ENCODE measurements around the gene UBE2S.

UBE2S gene

GRCh38 chr19:55444646-55445045 lies 37.1 kb upstream of the UBE2S start:
- no peak for TF ChIP-seq CTCF (IDR thresholded peaks at IDR 0.05; ENCODE audit: insufficient read depth, low read length, missing control alignments)
- POLR2A ChIA-PET = no interaction called here
- no peak for DNase-seq (ENCODE audit: low read depth, low spot score)

GRCh38 chr19:55443824-55444480 lies 36.4 kb upstream of the UBE2S start:
- no peak for DNase-seq (ENCODE audit: low read depth, low spot score)
- POLR2A ChIA-PET = no interaction called here
- CTCF ChIA-PET = interaction anchor here (0.6 to 2.4 kb wide), 3 partner anchors 10 to 303 kb away, joined by 3 to 11 read pairs (median 5); no protein-coding TSS in a partner anchor
- TF ChIP-seq CTCF (IDR thresholded peaks at IDR 0.05; ENCODE audit: insufficient read depth, low read length, missing control alignments) = no peak
- no peak overlapping the region for H3K4me3 ChIP-seq (ENCODE audit: low read depth, low read length)

More at GRCh38 chr19:55444646-55445045, 37.1 kb upstream of the UBE2S start:
- CTCF ChIA-PET = interaction anchor here (0.6 to 2.4 kb wide), 3 partner anchors 15 to 304 kb away, joined by 3 to 11 read pairs (median 3); no protein-coding TSS in a partner anchor
- no peak overlapping the region for H3K4me3 ChIP-seq (ENCODE audit: low read depth, low read length)

GRCh38 chr19:55443045-55443823 lies 35.6 kb upstream of the UBE2S start, which contains the start of gene SHISA7:
SHISA7 (minus strand) TSS chr19:55443300; CDS start chr19:55442863, 437 bp downstream.
- DNase-seq (ENCODE audit: low read depth, low spot score) = no peak
- TF ChIP-seq CTCF (IDR thresholded peaks at IDR 0.05; ENCODE audit: insufficient read depth, low read length, missing control alignments) = no peak
- no peak within 1 kb of the TSS for H3K4me3 ChIP-seq (ENCODE audit: low read depth, low read length)
- ChIA-PET CTCF (interaction anchor here (1.4 to 2.4 kb wide), 2 partner anchors 10 to 24 kb away, joined by 5 to 11 read pairs; no protein-coding TSS in a partner anchor), POLR2A (no interaction called here)

- H3K4me3 ChIP-seq (ENCODE audit: low read depth, low read length) = no peak overlapping the region
- no peak for DNase-seq (ENCODE audit: low read depth, low spot score)
- no peak for TF ChIP-seq CTCF (IDR thresholded peaks at IDR 0.05; ENCODE audit: insufficient read depth, low read length, missing control alignments)
- POLR2A ChIA-PET = no interaction called here
- CTCF ChIA-PET = interaction anchor here (0.9 to 1.1 kb wide), 2 partner anchors 24 kb away, joined by 3 read pairs; no protein-coding TSS in a partner anchor
Measured at GRCh38 chr19:55442372-55442961, 34.9 kb upstream of the UBE2S start.

- no peak overlapping the region for H3K4me3 ChIP-seq (ENCODE audit: low read depth, low read length)
- no peak for DNase-seq (ENCODE audit: low read depth, low spot score)
- POLR2A ChIA-PET = no interaction called here
Measured at GRCh38 chr19:55441692-55442321, 34.2 kb upstream of the UBE2S start.

More at GRCh38 chr19:55441692-55442321, 34.2 kb upstream of the UBE2S start:
- TF ChIP-seq CTCF (IDR thresholded peaks at IDR 0.05; ENCODE audit: insufficient read depth, low read length, missing control alignments) = no peak
- CTCF ChIA-PET = interaction anchor here (0.9 to 1.1 kb wide), 2 partner anchors 23 to 25 kb away, joined by 3 read pairs; no protein-coding TSS in a partner anchor

All from AG04449 (cell line).